PC-9 (cell line): Measurements from ENCODE around the gene MICAL3. TPM values are rescaled to one million over a fixed set of nuclear protein-coding genes. Genes with fewer than 3 reads are reported as not detected.

Experiments
- BruUV-seq: library from RNA; stranded (reverse); fragments of 400-500 nt; replicated peaks from 2 replicates; lab custom pipeline; 2021; lab: Mats Ljungman, UMichigan
- CTCF ChIA-PET: fragments of 300-600 bp; sonication (Branson Sonifier 250); formaldehyde crosslinking; loops from one replicate; lab custom pipeline; 2022; ENCODE audit warnings: antibody characterized with exemption; lab: Charles Lee
- POLR2A ChIA-PET: fragments of 300-600 bp; sonication (Branson Sonifier 250); formaldehyde crosslinking; loops from one replicate; lab custom pipeline; 2022; ENCODE audit warnings: antibody characterized with exemption; ENCODE audit not compliant: unreplicated experiment; lab: Charles Lee
- DNase-seq, 2 experiments: peaks; one replicate each; pipeline versions ENCODE4 v3.0.0 to v3.0.0-alpha.2; 2015 to 2022; ENCODE audit warnings: mixed read lengths in 1 of 2
- H2AFZ ChIP-seq: fragments of 200-600 bp; sonication (generic); 2 replicates; pipeline ENCODE4 v1.8.1; 2017; ENCODE audit warnings: antibody characterized with exemption
- H3F3A ChIP-seq: fragments of 200-600 bp; sonication (generic); 2 replicates; pipeline ENCODE4 v1.8.1; 2017; ENCODE audit warnings: antibody characterized with exemption, mild to moderate bottlenecking, low read depth; ENCODE audit not compliant: insufficient read depth
- H3K27ac ChIP-seq: fragments of 200-600 bp; sonication (generic); 2 replicates; pipeline ENCODE4 v1.6.1; 2016; ENCODE audit warnings: mixed run types
- H3K27me3 ChIP-seq: fragments of 200-600 bp; sonication (generic); 2 replicates; pipeline ENCODE4 v1.6.1; 2016; ENCODE audit warnings: low read depth, mixed run types; ENCODE audit not compliant: insufficient read depth
- H3K36me3 ChIP-seq: fragments of 200-600 bp; sonication (generic); 2 replicates; pipeline ENCODE4 v1.6.1; 2016; ENCODE audit warnings: low read depth, mixed run types
- H3K4me1 ChIP-seq: fragments of 200-600 bp; sonication (generic); replicated peaks from 2 replicates; pipeline ENCODE4 v1.6.1; 2016; ENCODE audit warnings: mixed run types; ENCODE audit not compliant: insufficient read depth
- H3K4me2 ChIP-seq: fragments of 200-600 bp; sonication (generic); 2 replicates; pipeline ENCODE4 v1.6.1; 2017; ENCODE audit warnings: mixed run types
- H3K4me3 ChIP-seq: fragments of 200-600 bp; sonication (generic); 2 replicates; pipeline ENCODE4 v1.6.1; 2016; ENCODE audit warnings: mixed run types
- H3K79me2 ChIP-seq: fragments of 200-600 bp; sonication (generic); 2 replicates; pipeline ENCODE4 v1.6.1; 2017; ENCODE audit warnings: low read depth, mixed run types
- H3K9me2 ChIP-seq: fragments of 200-600 bp; sonication (generic); 2 replicates; pipeline ENCODE4 v1.8.1; 2017; ENCODE audit warnings: mild to moderate bottlenecking; ENCODE audit not compliant: insufficient read depth
- H3K9me3 ChIP-seq: fragments of 200-600 bp; sonication (generic); 2 replicates; pipeline ENCODE4 v1.8.1; 2016; ENCODE audit warnings: low read depth; ENCODE audit not compliant: insufficient read depth
- H4K20me1 ChIP-seq: fragments of 200-600 bp; sonication (generic); 2 replicates; pipeline ENCODE4 v1.8.1; 2017; ENCODE audit not compliant: insufficient read depth
- CTCF ChIP-seq: fragments of 200-600 bp; sonication (generic); conservative IDR thresholded peaks from 2 replicates; pipeline ENCODE4 v1.6.1; 2017; ENCODE audit warnings: mixed run types, antibody characterized with exemption, mild to moderate bottlenecking, moderate library complexity
- EZH2 ChIP-seq: fragments of 200-600 bp; sonication (generic); IDR thresholded peaks from 2 replicates; pipeline ENCODE4 v1.8.0; 2017; ENCODE audit warnings: antibody characterized with exemption, low read depth
- intact Hi-C: fragments of 100-400 bp; cut with micrococcal nuclease; formaldehyde crosslinking; loops from one replicate; pipeline ENCODE4 v1.10.0; 2022; ENCODE audit not compliant: unreplicated experiment
- total RNA-seq: library from RNA; stranded (reverse); gene quantifications from 2 replicates; pipeline ENCODE4 v1.2.3, GENCODE V29; 2021

Gene MICAL3
- total RNA-seq, 1 experiment from 2014 or later, result 27.4 TPM

DNA sequence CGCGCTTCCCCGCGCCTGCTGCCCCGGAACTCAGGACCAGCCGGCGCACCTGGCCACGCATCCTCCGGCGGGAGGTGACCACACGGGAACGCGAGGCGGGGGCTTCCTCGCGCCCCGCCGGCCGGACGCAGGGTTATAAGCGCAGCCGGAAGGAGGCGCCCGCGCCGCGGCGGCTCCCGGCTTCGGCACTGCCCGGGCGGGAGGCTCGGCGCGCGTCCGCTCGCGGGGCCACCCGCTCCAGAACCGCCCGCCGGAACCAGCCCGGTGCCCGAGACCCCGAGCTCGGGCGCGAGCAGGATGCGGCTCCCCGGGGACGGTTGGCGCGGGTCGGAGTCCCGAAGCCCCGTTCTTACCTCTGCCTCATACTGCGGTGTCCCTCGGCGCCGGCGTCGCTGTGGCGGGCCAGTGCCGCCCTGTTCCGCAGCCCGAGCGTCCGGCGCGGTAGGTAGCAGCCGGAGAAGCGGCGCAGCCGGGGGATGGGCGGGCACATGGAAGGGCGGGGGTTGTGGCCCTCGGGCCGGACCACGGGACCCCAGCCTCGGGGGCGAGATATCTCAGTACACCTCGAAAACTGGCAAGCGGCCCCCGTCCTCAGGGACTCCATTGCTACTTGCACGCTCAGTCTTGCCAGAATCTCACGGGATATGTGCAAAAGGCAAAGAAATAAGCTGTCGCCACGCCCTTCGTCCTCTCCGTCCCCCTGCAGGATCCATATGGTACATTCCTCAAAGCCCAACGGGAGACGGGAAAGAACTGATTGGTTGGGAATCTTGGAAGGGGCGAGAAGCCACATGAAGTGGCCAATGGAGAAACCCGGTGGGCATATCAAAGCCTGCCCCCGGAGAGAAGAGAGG lies 23.1 kb downstream of the MICAL3 start:
- H2AFZ ChIP-seq, result peak overlapping the region; percentile 61
- TF ChIP-seq CTCF (peak; percentile 42), EZH2 (no peak)
- CTCF ChIA-PET, result interaction anchor here (0.9 kb wide), 1 partner anchor 75 kb away, joined by 3 read pairs; no protein-coding TSS in a partner anchor

GRCh38 chr22:18000441-18001039 lies 23.8 kb downstream of the MICAL3 start:
- BruUV-seq, result TSS peak; percentile 29
- H3K27me3 ChIP-seq, result no peaks in the 10 kb centered on the region
- peaks cover 16% of the 10 kb centered on the region for H3K4me1 ChIP-seq
- peak overlapping the region; percentile 68 for H3K4me3 ChIP-seq
- no peaks in the 10 kb centered on the region for H3K9me2 ChIP-seq
- no peaks in the 10 kb centered on the region for H3K36me3 ChIP-seq
- peaks cover 4% of the 10 kb centered on the region; the same call in 1 of the 2 replicates for H4K20me1 ChIP-seq
- POLR2A ChIA-PET, result no interaction called here
- peak overlapping the region; percentile 81 for H3K4me2 ChIP-seq
- H3F3A ChIP-seq, result no peaks in the 10 kb centered on the region; the same call in 1 of the 2 replicates
- no peaks in the 10 kb centered on the region for H3K9me3 ChIP-seq
- peak in 1 of 2 experiments; percentile 9 for DNase-seq
- TF ChIP-seq EZH2 (no peak), CTCF (no peak)
- intact Hi-C loops, result loop anchor here (1.0 to 5.0 kb wide), 3 partner anchors 32 to 153 kb away; no protein-coding TSS in a partner anchor
- no peak overlapping the region for H3K27ac ChIP-seq
- CTCF ChIA-PET, result interaction anchor here (0.5 to 1.1 kb wide), 4 partner anchors 43 to 926 kb away, joined by 3 to 9 read pairs (median 4); partner anchors contain the start of gene PEX26
- H2AFZ ChIP-seq, result peak overlapping the region; percentile 61
- peaks cover 44% of the 10 kb centered on the region for H3K79me2 ChIP-seq

More for the DNA sequence above, 23.1 kb downstream of the MICAL3 start:
- Histone ChIP-seq H3K4me3 (peak overlapping the region; percentile 68), H3K27me3 (no peaks in the 10 kb centered on the region), H3K79me2 (peaks cover 40% of the 10 kb centered on the region), H3F3A (no peaks in the 10 kb centered on the region; the same call in 1 of the 2 replicates), H4K20me1 (peaks cover 4% of the 10 kb centered on the region; the same call in 1 of the 2 replicates), H3K36me3 (no peaks in the 10 kb centered on the region), H3K9me3 (no peaks in the 10 kb centered on the region), H3K9me2 (no peaks in the 10 kb centered on the region), H3K27ac (peak overlapping the region; percentile 75), H3K4me1 (peaks cover 16% of the 10 kb centered on the region), H3K4me2 (peak overlapping the region; percentile 81)
- POLR2A ChIA-PET, result no interaction called here
- no TSS peak for BruUV-seq
- intact Hi-C loops, result loop anchor here (1.0 to 5.0 kb wide), 3 partner anchors 32 to 154 kb away; no protein-coding TSS in a partner anchor
- DNase-seq, result peak; percentile 80 to 88

GRCh38 chr22:17999851-18000250 lies 24.5 kb downstream of the MICAL3 start:
- H4K20me1 ChIP-seq, result peaks cover 4% of the 10 kb centered on the region; the same call in 1 of the 2 replicates
- no TSS peak for BruUV-seq
- no peak for TF ChIP-seq EZH2
- TF ChIP-seq CTCF, result no peak
- peak overlapping the region; percentile 81 for H3K4me2 ChIP-seq
- ChIA-PET POLR2A (no interaction called here), CTCF (interaction anchor here (0.5 to 1.1 kb wide), 3 partner anchors 42 to 81 kb away, joined by 4 to 9 read pairs (median 5); partner anchors contain the start of gene PEX26)
- no peaks in the 10 kb centered on the region for H3K9me3 ChIP-seq
- H3K9me2 ChIP-seq, result no peaks in the 10 kb centered on the region
- no peaks in the 10 kb centered on the region; the same call in 1 of the 2 replicates for H3F3A ChIP-seq
- no peak overlapping the region for H3K27ac ChIP-seq
- no peak for DNase-seq
- H3K27me3 ChIP-seq, result no peaks in the 10 kb centered on the region
- no peak overlapping the region for H2AFZ ChIP-seq
- peaks cover 16% of the 10 kb centered on the region for H3K4me1 ChIP-seq
- no peaks in the 10 kb centered on the region for H3K36me3 ChIP-seq
- intact Hi-C loops, result loop anchor here (2.0 to 5.0 kb wide), 2 partner anchors 33 to 153 kb away; no protein-coding TSS in a partner anchor
- H3K79me2 ChIP-seq, result peaks cover 47% of the 10 kb centered on the region
- H3K4me3 ChIP-seq, result peak overlapping the region; percentile 68; the same call in 1 of the 2 replicates
